GM21360 (cell line): ENCODE measurements around the gene CDH6.

ENCODE experiments used
- ATAC-seq: cut with Tn5 transposase; IDR thresholded peaks from one replicate; pipeline ENCODE4 v1.9.1; 2021; ENCODE audit warnings: mild to moderate bottlenecking, moderate library complexity; ENCODE audit not compliant: unreplicated experiment

Gene CDH6

DNA sequence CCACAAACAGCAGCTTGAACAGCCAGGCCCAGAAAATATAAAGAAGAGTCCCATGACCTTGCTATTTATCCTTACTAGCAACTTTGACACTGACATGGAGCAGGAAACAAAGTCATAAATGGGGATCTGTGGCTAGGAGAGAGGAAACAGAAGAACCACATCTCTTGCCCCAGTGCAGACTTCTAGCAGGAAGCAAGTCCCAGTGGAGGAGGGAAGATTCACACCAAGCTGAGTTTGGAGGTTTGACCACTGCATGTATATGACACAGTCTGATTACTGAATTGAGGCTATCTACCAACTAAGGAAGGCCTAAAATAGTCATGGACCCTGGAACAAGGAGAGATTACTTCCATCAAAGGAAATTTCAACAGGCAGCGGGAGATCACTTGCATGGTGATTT is 51.4 kb downstream of the CDH6 start:
- no peak for ATAC-seq

GRCh38 chr5:31247381-31247780 is 53.9 kb downstream of the CDH6 start:
- ATAC-seq: no peak

DNA sequence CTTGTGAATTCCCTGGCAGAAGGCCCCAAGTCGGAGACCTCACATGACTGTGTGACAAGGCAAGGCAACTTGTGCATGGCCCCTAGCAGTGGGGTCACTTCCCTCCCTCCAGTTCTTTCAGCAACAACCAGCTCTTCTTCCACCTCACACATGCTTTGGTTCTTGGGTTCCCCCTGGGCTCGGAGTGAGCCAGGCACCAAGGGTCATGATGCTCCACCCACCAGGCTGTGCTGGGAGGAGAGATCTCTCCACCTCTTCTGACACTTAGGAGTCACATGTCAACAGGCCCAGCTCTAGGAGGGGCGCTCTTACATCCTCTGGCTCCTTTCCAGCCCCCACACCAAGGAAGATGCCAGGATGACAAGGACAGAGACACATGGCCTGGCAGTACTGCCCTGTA is 56.7 kb downstream of the CDH6 start:
- no peak for ATAC-seq

- ATAC-seq: no peak
Observed at GRCh38 chr5:31251032-31251431, 57.5 kb downstream of the CDH6 start.

GRCh38 chr5:31255041-31255440 is 61.6 kb downstream of the CDH6 start:
- ATAC-seq: no peak

DNA sequence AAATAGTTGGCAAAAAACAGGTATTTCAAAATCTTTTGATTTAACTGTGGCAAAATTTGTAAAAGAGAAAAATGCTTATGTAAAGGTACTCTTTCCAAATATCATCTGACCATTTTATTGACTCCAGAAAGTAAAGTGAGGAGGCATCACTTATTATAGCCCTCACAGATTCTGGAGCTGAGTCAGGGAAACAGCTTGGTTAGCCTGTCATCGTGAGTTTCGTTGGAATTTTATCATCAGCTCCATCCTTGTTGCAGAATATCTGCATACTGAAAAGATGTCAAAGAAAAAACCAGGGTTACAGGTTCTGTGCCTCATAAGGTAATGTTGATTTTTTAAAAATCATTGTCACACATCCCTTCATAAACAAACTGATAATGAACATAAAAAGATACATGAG is 74.8 kb downstream of the CDH6 start:
- no peak for ATAC-seq

GRCh38 chr5:31268686-31269085 is 75.2 kb downstream of the CDH6 start:
- ATAC-seq: no peak

- no peak for ATAC-seq
Observed at GRCh38 chr5:31269259-31269658, 75.8 kb downstream of the CDH6 start.

- no peak for ATAC-seq
Observed at GRCh38 chr5:31270396-31270795, 76.9 kb downstream of the CDH6 start.

GRCh38 chr5:31271567-31271966 is 78.1 kb downstream of the CDH6 start:
- ATAC-seq: no peak

- ATAC-seq: no peak
Observed at GRCh38 chr5:31273161-31273560, 79.7 kb downstream of the CDH6 start.

GRCh38 chr5:31273631-31274378 is 80.3 kb downstream of the CDH6 start:
- peak; percentile 86 for ATAC-seq

- no peak for ATAC-seq
Observed at GRCh38 chr5:31280210-31280609, 86.7 kb downstream of the CDH6 start.

- no peak for ATAC-seq
Observed at GRCh38 chr5:31283326-31283725, 89.8 kb downstream of the CDH6 start.

DNA sequence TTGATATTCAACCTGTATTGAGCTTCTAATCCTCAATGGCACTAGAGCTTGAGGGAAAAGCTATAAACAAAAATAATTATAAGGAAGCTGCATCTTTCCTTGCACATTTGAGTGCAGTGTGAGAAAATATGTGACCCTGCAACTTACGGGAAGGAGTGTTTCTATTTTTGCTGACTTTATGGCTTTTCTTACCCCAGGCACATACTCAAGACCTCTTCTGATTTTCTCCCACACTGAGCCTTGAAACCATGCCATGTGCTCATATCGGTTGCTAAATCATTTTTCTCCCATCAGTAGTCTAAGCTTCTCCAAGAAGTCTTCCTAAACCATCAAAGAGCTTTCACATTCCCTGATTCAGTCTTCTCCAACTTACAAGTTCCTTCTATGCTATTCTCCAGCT is 91.5 kb downstream of the CDH6 start:
- ATAC-seq: no peak

- ATAC-seq: no peak
Observed at GRCh38 chr5:31287985-31288384, 94.5 kb downstream of the CDH6 start.

- no peak for ATAC-seq
Observed at GRCh38 chr5:31289429-31289828, 95.9 kb downstream of the CDH6 start.

DNA sequence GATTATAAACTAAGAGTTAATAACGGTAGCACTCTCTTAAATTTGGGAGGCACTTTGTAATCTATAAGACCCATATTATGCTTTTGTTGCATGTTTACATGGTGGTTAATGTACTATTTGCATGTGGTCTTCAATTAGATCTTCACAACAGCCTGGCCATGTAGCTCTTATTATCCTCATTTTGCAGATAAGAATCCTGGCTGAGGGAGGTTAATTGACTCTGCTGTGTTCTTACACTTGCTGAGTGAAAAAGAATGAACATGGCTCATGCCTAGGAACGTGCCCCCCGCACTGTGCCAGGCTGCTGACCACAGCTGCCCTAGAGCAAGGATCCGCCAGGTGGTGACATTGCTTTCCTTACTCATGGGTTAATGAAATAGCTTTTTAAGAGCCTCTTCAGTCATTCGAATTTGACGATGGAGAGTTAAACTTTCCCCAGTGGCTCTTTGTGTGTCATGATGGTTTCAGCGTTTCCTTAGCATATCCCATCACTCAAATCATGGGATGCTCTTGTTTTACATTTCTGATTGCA is 97.9 kb downstream of the CDH6 start:
- ATAC-seq: no peak

- no peak for ATAC-seq
Observed at GRCh38 chr5:31300501-31300900, 107.0 kb downstream of the CDH6 start.

DNA sequence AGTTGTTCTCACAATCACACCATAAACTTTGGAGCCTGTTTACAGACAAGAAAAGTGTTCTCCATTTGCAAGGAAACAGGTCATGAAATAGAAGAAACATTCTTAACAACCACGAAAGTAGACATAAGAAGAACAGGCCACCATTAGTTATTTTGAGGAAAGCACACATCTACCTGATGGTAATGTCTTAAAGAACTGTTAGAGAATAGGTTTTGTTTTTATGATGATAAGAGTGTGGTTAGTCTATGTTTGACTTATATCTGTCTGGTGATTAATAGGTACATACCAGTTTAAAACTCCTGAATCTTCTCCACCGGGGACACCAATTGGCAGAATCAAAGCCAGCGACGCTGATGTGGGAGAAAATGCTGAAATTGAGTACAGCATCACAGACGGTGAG is 108.3 kb downstream of the CDH6 start:
- ATAC-seq: no peak

- no peak for ATAC-seq
Observed at GRCh38 chr5:31303688-31304087, 110.2 kb downstream of the CDH6 start.

DNA sequence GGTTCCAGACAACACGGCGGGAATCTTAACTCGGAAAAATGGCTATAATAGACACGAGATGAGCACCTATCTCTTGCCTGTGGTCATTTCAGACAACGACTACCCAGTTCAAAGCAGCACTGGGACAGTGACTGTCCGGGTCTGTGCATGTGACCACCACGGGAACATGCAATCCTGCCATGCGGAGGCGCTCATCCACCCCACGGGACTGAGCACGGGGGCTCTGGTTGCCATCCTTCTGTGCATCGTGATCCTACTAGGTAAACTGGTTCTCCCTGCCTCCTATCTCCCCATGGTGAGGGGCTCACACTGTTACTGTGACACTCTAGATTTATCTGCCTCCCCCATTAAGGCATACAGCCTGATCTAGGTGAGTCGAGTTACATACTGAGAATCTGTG is 124.2 kb downstream of the CDH6 start:
- no peak for ATAC-seq

DNA sequence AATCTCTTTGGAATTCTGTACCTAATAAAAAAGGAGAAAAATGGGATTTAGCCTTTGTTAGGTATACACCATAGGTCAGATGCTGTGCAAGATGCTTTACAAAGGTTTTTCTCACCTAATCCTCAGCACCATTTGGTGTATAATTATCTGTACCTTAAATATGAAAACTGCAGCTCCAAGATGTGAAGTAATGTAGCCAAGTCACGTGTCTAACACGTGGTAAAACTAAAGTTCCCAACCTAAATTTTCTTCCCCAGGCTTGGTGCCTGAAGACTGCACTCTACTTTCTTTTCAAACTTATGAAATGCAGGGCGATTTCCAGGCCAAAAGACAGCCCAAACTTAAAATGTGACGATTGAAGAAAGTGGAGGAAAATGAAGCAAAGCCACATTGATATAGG is 125.8 kb downstream of the CDH6 start:
- ATAC-seq: no peak
